Esophagus muscularis mucosa (tissue), 4 donors: ENCODE results near the gene CCL4L2. TPM values are rescaled to one million over a fixed set of nuclear protein-coding genes. Genes with fewer than 3 reads are reported as not detected.
"Not testable (repeated sequence)": the region's sequence is repeated elsewhere in the genome, so short reads cannot be mapped to it uniquely, and the experiment has no call there.

ENCODE experiments used
- DNase-seq: peaks from one replicate; pipeline ENCODE4 v3.0.0-alpha.2; 2017; ENCODE audit errors: extremely low spot score
- H3K27ac ChIP-seq, 4 donors: fragments of 200-600 bp; sonication (generic); replicated peaks in 1 of 4; 1 replicate in 3 of 4; 2 replicates in 1 of 4; pipeline ENCODE4 v1.5.1; 2016 to 2019; ENCODE audit warnings: mild to moderate bottlenecking in 1 of 4
- H3K27me3 ChIP-seq, 4 donors: fragments of 200-600 bp; sonication (generic); one replicate each; pipeline versions ENCODE4 v1.5.1 to v1.6.0; 2016 to 2019
- H3K36me3 ChIP-seq, 4 donors: fragments of 200-600 bp; sonication (generic); one replicate each; pipeline ENCODE4 v1.5.1; 2016 to 2019
- H3K4me1 ChIP-seq, 4 donors: fragments of 200-600 bp; sonication (generic); one replicate each; pipeline ENCODE4 v1.5.1; 2016 to 2019
- H3K4me3 ChIP-seq, 4 donors: fragments of 200-600 bp; sonication (generic); 1 replicate in 2 of 4; 2 replicates in 2 of 4; pipeline ENCODE4 v1.5.1; 2016 to 2019; ENCODE audit warnings: mild to moderate bottlenecking in 4 of 4, moderate library complexity in 1 of 4
- H3K9me3 ChIP-seq, 4 donors: fragments of 200-600 bp; sonication (generic); 1 replicate in 3 of 4; 2 replicates in 1 of 4; pipeline ENCODE4 v1.5.1; 2016 to 2019
- EP300 ChIP-seq: sonication (generic); formaldehyde crosslinking; IDR thresholded peaks from one replicate; pipeline ENCODE4 v1.6.1; 2017; ENCODE audit warnings: antibody characterized with exemption
- POLR2A ChIP-seq: fragments of 450-650 bp; IDR thresholded peaks from one replicate; pipeline ENCODE4 v1.6.1; 2017; ENCODE audit warnings: antibody characterized with exemption, moderate library complexity, mild to moderate bottlenecking, low read depth
- POLR2AphosphoS5 ChIP-seq, 2 donors: sonication (generic); formaldehyde crosslinking; IDR thresholded peaks; one replicate each; pipeline ENCODE4 v1.6.1; 2017; ENCODE audit warnings: antibody characterized with exemption in 2 of 2
- WGBS: methylation state at CpG from one replicate; pipeline ENCODE4 v1.1.5; 2018; 5-methylcytosine and 5-hydroxymethylcytosine counted together
- intact Hi-C: fragments of 100-400 bp; cut with DNase I; formaldehyde crosslinking; loops from one replicate; pipeline ENCODE4 v1.15.1; 2023
- total RNA-seq, 4 donors: library from RNA; depleted of rRNA; stranded (reverse); fragments of >200 nt; gene quantifications; one replicate each; pipeline versions ENCODE4 v1.1.0 to v1.2.1, GENCODE V29; 2016
- TF ChIP-seq, protein P1 (sequence below), 3 experiments: fragments of 200-600 bp in 2 of 3; fragments of 450-650 bp in 1 of 3; sonication (generic) in 2 of 3; IDR thresholded peaks; one replicate each; pipeline ENCODE4 v1.5.1; 2017 to 2019; ENCODE audit warnings: antibody characterized with exemption in 3 of 3, mild to moderate bottlenecking in 2 of 3, moderate library complexity in 1 of 3

Gene CCL4L2
- total RNA-seq, 4 donors from 2014 or later = 0.80 TPM; not detected in 3

DNA sequence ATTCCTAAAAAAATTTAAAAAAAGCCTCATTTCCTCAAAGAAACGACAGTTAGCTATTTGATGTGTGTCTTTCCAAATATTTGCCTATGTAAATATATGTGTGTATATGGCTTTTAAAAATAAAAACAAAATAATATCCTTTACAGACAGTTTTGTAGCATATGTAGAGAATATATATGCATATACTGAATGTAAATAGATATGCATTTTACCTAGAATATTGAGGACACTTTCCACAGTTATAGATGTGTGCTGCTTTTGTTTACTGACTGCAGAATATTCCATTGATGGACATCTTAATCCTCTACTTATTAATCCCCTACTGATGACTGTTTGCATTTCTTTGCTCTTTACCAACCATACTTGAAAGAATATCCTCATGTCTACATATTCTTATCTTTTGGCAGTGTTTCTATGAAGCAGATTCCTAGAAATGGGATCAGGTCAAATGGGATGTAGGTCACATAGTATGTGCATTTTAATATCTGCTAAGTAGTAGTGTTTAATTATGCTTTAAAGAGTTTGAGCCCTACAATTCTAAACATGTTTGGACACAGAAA lies 17.6 kb upstream of the CCL4L2 start:
- no peak overlapping the region for H3K27ac ChIP-seq
- WGBS = 44% methylated on average over 1 of the region's 1 CpG
- TF ChIP-seq, protein P1, sequence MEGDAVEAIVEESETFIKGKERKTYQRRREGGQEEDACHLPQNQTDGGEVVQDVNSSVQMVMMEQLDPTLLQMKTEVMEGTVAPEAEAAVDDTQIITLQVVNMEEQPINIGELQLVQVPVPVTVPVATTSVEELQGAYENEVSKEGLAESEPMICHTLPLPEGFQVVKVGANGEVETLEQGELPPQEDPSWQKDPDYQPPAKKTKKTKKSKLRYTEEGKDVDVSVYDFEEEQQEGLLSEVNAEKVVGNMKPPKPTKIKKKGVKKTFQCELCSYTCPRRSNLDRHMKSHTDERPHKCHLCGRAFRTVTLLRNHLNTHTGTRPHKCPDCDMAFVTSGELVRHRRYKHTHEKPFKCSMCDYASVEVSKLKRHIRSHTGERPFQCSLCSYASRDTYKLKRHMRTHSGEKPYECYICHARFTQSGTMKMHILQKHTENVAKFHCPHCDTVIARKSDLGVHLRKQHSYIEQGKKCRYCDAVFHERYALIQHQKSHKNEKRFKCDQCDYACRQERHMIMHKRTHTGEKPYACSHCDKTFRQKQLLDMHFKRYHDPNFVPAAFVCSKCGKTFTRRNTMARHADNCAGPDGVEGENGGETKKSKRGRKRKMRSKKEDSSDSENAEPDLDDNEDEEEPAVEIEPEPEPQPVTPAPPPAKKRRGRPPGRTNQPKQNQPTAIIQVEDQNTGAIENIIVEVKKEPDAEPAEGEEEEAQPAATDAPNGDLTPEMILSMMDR (IDR thresholded peaks at IDR 0.05) = no peak
- TF ChIP-seq POLR2A (no peak), POLR2AphosphoS5 (IDR thresholded peaks at IDR 0.05) (no peak), EP300 (no peak)
- no peaks in the 10 kb centered on the region for H3K9me3 ChIP-seq
- peaks cover 0 to 25% (median 2%) of the 10 kb centered on the region in 4 donors for H3K27me3 ChIP-seq
- DNase-seq = no peak
- H3K4me1 ChIP-seq = peaks cover 0 to 6% (median 5%) of the 10 kb centered on the region in 4 donors
- no peak overlapping the region for H3K4me3 ChIP-seq
- H3K36me3 ChIP-seq = no peaks in the 10 kb centered on the region
- intact Hi-C loops = no loop called here

DNA sequence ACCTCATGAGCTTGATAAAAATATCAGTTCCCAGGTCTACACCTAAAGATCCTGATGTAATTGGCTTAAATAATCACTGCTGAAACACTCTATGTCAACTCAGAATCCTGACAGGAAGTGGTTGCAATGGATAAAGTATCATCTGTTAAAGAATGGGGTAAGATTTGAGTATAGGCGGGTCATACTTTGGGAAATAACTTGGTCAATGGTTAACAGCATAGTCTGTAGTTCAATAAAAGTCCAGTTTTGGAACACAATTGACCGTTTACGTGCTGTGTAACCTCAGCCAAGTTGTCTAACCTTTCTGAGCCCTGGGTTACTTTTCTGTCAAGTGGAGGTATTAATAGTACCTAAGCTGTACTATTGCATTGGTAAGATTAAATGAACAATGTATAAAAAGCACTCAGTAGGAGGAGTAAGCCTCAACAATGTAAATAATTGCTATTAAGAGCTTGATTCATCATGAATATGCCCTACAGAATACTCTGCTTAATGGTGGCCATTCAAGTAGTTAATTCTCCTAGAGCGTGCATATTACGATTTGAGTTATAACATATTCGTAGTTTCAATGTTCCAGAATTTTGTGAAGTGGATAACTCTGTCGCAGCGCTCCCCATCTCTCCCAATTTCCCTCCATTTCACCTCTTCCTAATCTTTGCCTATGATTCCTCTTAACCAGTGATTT lies 16.6 kb upstream of the CCL4L2 start:
- H3K4me3 ChIP-seq, intact Hi-C loops, H3K4me1 ChIP-seq, H3K36me3 ChIP-seq, H3K9me3 ChIP-seq, H3K27ac ChIP-seq, DNase-seq: not testable (repeated sequence)
- WGBS = 90% methylated on average over 6 of the region's 8 CpGs
- H3K27me3 ChIP-seq = peaks cover 0 to 33% (median 2%) of the 10 kb centered on the region in 4 donors

DNA sequence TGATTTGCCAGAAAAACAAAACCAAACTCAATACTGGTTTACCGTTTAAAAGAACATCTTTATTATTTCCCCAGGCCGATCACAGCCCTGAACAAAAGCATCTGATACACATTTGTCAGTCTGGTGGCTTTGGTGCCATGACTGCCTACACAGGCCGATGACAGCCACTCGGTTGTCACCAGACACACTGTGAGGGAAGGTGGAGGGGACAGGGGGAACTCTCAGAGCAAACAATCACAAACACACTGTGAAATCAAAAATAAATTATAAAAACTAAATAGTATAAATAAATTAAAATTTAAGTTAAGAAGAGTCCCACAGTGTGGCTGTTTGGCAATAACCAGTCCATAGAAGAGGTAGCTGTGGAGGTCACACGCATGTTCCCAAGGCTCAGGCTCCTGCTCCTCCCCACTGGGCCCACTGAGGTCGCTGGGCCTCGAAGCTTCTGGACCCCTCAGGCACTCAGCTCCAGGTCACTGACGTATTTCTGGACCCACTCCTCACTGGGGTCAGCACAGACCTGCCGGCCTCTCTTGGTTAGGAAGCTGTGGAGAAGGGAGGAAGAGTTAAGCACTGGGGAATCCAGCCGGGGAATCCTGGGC lies 15.9 kb upstream of the CCL4L2 start:
- intact Hi-C loops, H3K27ac ChIP-seq, H3K36me3 ChIP-seq, H3K4me3 ChIP-seq, DNase-seq, H3K4me1 ChIP-seq, H3K9me3 ChIP-seq: not testable (repeated sequence)
- H3K27me3 ChIP-seq = peaks cover 0 to 37% (median 2%) of the 10 kb centered on the region in 4 donors
- 86% methylated on average over 10 of the region's 10 CpGs for WGBS

DNA sequence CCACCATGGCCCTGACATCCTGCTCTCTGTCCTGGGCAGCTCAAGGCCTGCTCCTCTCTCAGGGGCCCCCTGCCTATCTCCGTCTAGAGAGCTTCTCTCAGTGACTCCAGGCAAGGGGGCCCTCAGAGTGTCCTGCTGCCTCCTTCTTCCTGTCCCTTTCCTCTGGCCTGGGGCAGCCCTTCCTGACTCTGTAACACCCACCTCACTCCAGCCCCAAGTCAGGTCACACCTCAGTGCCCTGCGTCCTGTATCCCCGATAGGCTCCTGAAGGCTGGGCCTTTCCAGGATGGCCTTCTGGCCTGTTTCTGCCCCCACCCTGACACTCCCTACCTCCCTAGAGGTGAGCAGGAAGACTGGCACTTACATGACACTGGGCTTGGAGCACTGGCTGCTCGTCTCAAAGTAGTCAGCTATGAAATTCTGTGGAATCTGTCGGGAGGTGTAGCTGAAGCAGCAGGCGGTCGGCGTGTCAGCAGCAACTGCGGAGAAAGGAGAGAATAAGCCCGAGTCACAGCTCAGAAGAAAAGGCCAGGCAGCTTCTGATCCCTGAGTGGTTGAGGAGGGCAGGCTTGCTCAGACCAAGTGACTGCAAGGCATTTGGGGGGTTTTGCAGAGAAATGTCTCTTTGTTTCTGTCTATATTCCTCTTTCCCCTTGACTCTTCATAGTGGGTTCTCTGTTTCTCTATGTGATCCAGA lies 15.3 kb upstream of the CCL4L2 start:
- no peaks in the 10 kb centered on the region for H3K9me3 ChIP-seq
- no peaks in the 10 kb centered on the region for H3K36me3 ChIP-seq
- no peak overlapping the region for H3K4me3 ChIP-seq
- WGBS = 69% methylated on average over 10 of the region's 10 CpGs
- TF ChIP-seq, protein P1 (IDR thresholded peaks at IDR 0.05) = no peak
- TF ChIP-seq POLR2A (no peak), EP300 (no peak), POLR2AphosphoS5 (IDR thresholded peaks at IDR 0.05) (no peak)
- no peak overlapping the region for H3K27ac ChIP-seq
- intact Hi-C loops = no loop called here
- peaks cover 0 to 6% (median 5%) of the 10 kb centered on the region in 4 donors for H3K4me1 ChIP-seq
- no peak for DNase-seq
- peaks cover 0 to 37% (median 2%) of the 10 kb centered on the region in 4 donors for H3K27me3 ChIP-seq

DNA sequence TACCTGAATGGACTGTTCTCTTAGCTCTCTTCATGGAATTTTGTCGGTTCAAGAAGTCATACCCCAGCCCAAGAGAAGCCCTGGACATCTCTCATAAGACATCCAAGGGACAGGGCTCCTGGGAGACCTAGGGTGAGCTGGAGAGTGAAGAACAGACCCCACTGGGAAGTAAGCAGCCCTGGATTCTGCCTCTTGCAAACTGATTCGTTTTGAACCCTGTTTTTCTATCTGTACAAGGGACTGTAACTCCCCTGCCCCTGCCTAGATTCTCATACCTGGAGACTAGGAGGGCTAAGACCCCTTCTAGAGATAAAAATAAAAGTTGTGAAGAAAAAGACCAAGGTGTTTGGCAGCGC lies 14.8 kb upstream of the CCL4L2 start:
- intact Hi-C loops = no loop called here
- 74% methylated on average over 3 of the region's 3 CpGs for WGBS
- H3K27me3 ChIP-seq = peaks cover 0 to 37% (median 2%) of the 10 kb centered on the region in 4 donors

More for the DNA sequence above, 14.8 kb upstream of the CCL4L2 start:
- peaks cover 0 to 6% (median 5%) of the 10 kb centered on the region in 4 donors for H3K4me1 ChIP-seq
- no peaks in the 10 kb centered on the region for H3K36me3 ChIP-seq
- no peaks in the 10 kb centered on the region for H3K9me3 ChIP-seq
- no peak for DNase-seq
- H3K27ac ChIP-seq = no peak overlapping the region
- no peak for TF ChIP-seq POLR2AphosphoS5 (IDR thresholded peaks at IDR 0.05)
- no peak for TF ChIP-seq EP300
- TF ChIP-seq POLR2A = no peak
- TF ChIP-seq, protein P1 (IDR thresholded peaks at IDR 0.05) = no peak
- H3K4me3 ChIP-seq = no peak overlapping the region
